GM19193 (cell line): ENCODE results near the gene DCTD.

Source experiments
- POLR2A ChIP-seq: IDR thresholded peaks from 4 replicates; pipeline ENCODE4 v1.6.1; 2011; ENCODE audit not compliant: insufficient read depth, insufficient read length; ENCODE audit errors: extremely low read depth

The DCTD gene

DNA sequence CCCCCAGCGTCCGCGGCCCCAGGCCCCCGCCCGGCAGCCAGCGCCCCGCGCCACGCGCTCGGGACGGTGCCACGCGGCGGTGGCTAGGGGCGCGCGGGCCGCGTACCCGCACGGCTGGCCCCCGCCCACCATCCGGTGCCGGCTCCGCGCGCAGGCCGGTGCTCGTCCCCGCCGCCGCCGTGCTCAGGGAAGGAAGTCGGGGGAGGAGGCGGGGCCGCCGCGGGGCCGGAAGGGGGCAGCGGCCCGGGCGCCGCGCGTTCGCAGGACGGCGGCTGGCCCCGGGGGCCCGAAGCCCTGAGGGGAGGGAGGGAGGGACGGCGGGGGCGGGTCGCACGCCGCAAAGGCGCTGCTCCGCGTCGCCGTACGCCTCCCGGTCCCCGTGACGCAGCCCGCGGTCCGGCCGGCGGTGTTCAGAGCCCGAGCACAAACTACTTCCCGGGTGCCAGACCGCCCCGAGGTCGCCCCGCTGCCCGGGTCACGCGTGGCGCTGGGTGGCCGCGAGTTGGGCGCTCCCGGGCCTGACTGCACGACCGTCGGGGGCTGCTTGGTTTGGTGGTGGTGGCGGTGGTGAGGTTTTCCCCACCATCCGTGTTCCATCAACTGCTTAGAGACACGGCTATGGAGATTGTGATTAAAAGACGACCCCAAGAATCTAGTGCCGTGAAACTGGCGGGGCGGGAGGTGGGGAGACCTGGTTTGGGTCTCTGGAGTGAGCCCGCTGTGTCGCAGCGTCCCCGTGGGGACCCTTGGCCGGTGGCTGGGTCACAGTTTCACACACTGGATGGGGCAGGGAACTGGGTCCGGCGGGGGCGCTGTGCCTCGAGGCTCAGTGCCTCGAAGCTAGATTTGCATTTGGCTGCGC lies at the start of gene DCTD:
DCTD (minus strand) TSS at position 205 of the 862 bp plus-strand sequence. CDS start 1,818 bp downstream, outside the sequence.
- TF ChIP-seq POLR2A = peak; percentile 87

DNA sequence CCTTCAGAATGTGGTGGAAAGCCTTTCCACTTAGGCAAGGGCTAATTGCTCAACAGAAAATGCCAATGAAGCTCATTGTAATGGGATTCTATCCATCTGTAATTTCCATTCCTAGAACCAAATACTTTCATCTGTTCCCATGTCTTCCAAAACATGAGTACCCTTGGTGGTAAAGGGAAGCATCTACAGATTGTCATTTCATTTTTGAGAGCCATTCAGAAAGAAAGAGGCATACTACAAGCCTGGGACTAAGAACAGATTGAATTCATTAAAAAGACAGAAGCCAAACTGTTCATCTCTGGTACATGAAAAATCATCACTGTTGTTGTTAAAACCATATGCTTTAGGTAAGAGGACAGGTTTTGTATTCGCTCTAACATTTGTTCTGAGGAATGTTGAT lies 43.6 kb upstream of the DCTD start:
- TF ChIP-seq POLR2A = no peak

GRCh38 chr4:182960228-182960627 lies 43.0 kb upstream of the DCTD start:
- TF ChIP-seq POLR2A = no peak

DNA sequence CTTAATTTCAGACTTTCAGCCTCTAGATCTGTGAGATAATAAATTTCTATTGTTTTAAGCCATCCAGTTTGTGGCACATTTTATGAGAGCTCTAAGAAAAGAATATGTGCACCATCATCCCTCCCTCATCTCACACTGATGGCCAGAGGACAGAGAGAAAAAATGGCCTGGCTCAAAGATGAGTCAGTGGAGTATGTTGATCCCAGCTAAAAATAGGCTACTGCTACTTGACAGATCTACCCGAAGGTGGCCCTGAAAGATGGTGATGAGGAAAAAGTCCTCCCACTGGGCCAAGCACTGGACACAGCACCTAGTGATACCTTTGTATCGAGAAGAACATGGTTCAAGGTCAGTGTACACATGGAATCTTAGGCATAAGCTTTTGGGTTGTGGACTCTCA lies 38.2 kb upstream of the DCTD start:
- no peak for TF ChIP-seq POLR2A

DNA sequence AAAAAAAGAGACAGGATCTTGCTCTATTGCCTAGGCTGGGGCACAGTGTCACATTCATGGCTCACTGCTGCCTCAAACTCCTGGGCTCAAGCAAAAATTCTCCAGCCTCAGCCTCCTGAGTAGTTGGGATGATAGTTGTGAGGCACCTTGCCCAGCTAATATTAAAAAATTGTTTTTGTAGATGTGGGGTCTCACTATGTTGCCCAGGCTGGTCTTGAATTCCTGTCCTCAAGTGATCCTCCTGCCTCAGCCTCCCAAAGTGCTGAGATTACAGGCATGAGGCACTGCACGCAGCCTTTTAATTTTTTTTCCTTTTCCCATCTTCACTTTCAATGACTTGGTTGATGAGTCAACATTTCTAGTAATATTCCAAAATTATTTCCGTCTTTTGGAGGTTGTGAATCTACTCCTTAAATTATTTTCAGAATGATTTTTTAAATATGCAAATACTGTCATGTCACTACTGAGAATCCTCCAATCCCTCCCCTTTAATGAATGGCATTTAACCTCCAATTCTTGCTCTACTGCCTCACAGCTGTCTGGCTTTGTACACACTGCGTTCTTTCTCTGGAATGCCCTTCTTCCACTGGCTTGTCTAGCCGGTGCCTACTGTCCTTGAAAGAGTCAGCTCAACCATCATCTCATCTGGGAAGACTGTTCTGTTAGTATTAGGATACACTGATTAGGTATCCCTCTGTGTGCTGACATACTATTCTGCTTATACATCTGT lies 27.5 kb upstream of the DCTD start:
- no peak for TF ChIP-seq POLR2A

DNA sequence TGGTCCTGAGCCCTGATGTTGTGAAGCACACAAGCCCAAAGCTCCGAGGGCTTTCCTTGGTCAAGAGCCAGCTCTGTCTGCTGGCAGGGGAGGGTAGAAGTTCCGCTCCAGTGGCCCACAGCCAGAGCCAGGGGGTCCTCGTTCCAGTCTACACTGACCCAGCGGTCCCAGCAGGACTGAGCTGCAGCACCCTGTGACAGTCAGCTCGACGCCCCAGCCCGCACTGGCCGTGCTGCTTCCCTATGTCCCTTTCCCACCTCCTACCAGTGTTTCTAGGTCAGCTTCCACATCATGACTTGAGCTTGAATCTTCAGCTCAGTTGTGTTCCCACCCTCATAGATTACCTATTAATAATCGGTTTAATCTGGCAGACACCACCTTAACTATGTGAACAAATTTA lies 22.5 kb upstream of the DCTD start:
- no peak for TF ChIP-seq POLR2A

DNA sequence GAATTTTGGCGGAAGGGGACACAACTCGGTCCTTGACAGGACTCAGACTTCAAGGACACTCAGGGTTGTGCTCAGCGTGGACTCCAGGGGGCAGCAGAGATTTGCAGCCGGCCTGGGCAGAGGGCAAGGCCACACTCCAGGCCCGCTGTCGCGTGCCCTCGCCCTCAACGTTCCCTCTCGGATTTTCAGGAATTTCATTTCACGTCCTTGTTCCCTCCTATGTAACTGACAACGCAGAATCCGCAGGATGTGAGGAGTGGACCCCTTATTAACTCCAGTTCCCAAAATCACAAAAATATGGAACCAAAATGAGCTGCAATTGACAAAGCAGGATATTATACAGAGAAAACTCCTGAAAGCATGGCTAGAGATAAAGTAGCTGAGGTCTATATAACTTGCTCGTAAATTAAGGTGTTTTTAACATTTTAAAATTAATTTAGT lies 21.0 kb upstream of the DCTD start:
- no peak for TF ChIP-seq POLR2A

- TF ChIP-seq POLR2A = no peak
Observed at GRCh38 chr4:182937268-182938204, 20.4 kb upstream of the DCTD start.

DNA sequence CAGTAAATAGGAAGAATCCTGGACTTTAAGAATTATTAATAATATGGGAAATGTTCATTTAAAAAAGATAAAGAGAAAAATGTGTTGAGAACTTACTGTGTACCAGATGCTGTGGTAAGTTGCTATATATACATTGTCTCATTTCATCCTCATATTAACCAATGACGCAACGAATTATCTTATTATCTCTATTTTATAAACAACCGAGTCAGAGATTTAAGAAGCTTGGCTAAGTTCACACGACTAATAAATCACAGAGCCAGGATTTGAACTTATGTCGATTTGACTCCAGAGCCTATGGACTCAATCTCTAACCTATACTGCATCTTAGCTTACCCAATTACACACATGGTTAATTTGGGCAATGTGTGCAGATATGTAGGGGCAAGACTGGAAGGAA lies 15.5 kb upstream of the DCTD start:
- TF ChIP-seq POLR2A = no peak

DNA sequence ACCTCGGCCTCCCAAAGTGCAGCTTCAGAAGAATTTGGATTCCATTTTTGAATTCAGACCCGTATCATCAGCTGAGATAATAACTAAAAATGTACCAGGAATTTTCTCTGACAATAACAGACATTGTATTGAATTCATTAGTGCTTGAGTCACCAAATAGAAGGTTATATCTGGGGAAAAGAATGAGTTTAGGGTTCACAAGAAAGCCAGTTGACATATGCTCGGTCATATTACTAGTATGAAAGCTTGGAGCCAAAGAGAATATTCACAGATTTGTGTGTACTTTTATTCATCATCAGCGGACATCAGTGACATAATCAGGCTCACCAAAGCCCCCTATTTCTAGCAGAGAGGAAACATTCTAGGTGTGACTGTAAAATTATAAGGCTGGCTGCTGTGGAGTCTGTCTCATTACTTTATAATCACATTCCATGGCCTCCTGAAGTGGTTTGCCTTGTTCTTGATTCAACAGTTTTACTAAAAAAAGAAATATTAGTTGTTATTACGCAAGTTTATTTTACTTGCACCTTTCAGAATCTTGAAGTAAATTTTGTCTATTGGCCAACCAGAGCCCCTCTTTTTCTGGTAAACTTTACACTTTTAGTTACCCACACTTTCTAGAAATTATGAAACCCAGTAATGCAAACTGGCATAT lies 14.6 kb upstream of the DCTD start:
- no peak for TF ChIP-seq POLR2A

DNA sequence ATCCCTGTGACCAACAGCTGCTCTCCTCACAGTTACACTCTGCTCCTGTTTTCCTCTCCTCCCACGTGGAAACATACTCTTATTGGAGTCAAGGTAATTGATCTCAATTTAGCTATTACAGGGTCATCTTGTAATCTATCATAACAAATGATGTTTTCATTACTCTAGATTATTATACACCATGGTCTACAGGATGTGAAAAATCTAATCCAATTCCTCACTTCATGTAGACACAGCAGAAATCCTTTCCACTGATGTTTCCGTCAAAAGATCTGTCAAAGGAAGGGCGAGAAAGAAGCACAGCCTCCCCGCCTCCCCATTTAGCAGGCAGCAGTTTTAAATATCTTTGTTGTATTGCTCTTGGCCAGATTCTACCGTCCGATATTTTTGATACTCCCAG lies 13.7 kb upstream of the DCTD start:
- no peak for TF ChIP-seq POLR2A

DNA sequence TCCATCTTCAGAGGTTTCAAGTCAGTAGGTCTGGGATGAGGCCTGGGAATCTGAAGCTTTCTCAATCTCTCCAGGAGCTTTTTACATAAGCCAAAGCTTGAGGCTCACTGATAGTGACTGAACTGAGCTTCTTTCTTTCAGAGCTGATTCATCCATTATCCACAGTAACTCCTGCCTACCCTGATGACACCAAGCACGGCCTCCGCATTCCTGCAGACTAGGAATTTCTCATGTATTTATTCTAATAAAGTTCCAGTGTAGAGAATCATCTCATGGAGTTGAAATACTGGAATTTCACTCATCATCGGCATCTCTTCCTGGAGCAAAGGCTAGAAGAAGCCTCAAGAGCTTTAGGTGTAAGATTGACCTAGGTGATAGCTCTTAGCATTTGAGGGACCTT lies 12.1 kb upstream of the DCTD start:
- no peak for TF ChIP-seq POLR2A

DNA sequence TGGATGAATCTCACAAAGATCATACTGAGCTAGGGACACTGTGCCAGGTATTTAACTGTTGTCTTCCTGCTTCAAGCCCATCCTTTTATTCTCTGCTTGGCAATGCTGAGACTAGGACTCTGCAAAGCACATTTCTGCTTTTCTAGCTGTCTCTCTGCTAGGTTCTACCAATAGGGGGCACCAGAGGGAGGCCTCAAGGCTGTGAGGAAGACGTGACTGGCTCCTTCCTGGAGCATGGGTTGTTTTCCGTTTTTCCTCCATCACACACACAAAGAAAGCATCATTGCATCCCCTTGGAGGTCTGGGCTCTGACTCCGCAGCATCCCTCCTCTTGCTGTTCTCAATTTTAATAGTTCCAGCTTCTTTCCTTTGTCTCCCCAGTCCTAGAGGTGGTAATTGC lies 10.9 kb upstream of the DCTD start:
- no peak for TF ChIP-seq POLR2A

GRCh38 chr4:182927505-182927904 lies 10.3 kb upstream of the DCTD start:
- TF ChIP-seq POLR2A = no peak

DNA sequence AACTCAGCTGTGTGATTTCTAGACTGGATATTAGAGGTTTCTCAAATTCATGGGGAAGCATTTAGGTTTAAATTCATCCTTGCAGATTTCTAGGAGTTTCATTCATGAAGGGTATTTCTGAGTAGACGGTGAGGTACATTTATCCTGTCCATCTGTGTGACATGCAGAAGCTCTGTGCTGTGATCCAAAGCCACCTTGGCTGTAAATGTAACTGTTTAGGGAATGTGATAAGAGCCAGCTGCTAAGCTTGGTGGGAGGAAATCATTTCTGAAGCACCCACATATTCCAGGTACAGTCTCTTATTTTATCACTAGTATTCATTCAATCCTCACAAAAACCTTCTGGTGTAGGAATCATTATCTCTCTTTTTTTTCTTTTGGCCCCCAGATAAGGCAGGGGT lies 8.7 kb upstream of the DCTD start:
- no peak for TF ChIP-seq POLR2A

DNA sequence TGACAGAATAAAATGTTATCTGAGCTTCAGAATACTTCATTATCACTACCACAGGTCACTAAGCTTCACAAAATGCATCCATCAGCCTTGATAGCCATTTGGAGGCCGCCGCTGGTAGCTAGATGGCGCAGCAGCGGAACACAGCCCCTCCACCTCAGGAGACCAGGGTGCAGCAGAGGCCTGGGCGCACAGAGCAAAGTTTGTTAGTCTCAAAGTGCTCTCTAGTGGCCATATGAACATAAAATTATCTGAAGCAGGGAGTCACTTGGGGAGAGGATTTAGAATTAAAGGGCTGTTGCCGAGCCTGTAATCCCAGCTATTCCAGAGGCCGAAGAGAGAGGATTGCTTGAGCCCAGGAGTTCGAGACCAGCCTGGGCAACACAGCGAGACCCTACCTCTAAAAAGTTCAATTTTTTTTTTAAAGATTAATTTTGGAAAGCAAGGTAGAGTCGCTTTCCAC lies 8.1 kb upstream of the DCTD start:
- TF ChIP-seq POLR2A = no peak
